UCSD-AML1 (cell line): ENCODE measurements around the gene BRF1.
A peak's percentile ranks its signal among the peaks of the same experiment; 100 is the strongest.

Experiments used
- DNase-seq: peaks from one replicate; lab custom pipeline; 2025; ENCODE audit not compliant: unreplicated experiment; lab: John Stamatoyannopoulos, UW

The BRF1 gene

GRCh38 chr14:105178868-105179140, 122.0 kb downstream of the BRF1 start:
- DNase-seq, result no peak

GRCh38 chr14:105178069-105178867, 122.5 kb downstream of the BRF1 start:
- DNase-seq, result no peak

GRCh38 chr14:105177082-105177481, 123.7 kb downstream of the BRF1 start:
- no peak for DNase-seq

- DNase-seq, result peak; percentile 46
Measured at GRCh38 chr14:105176513-105176912, 124.3 kb downstream of the BRF1 start.

GRCh38 chr14:105173901-105174894, 126.6 kb downstream of the BRF1 start:
- DNase-seq, result peak; percentile 89

GRCh38 chr14:105173145-105173544, 127.7 kb downstream of the BRF1 start:
- no peak for DNase-seq

- DNase-seq, result no peak
Measured at GRCh38 chr14:105172476-105172875, 128.3 kb downstream of the BRF1 start.

- DNase-seq, result peak; percentile 47
Measured at GRCh38 chr14:105171004-105171673, 129.7 kb downstream of the BRF1 start.

GRCh38 chr14:105169776-105170655, 130.8 kb downstream of the BRF1 start:
- no peak for DNase-seq

- peak; percentile 70 for DNase-seq
Measured at GRCh38 chr14:105168979-105169507, 131.8 kb downstream of the BRF1 start.

- peak; percentile 49 for DNase-seq
Measured at GRCh38 chr14:105168496-105168978, 132.3 kb downstream of the BRF1 start, which contains the start of gene JAG2. TSS of gene JAG2 (minus strand) at chr14:105168776. CDS start at chr14:105168420, 356 bp downstream.

- no peak for DNase-seq
Measured at GRCh38 chr14:105168093-105168420, 132.7 kb downstream of the BRF1 start.

GRCh38 chr14:105167303-105168092, 133.3 kb downstream of the BRF1 start:
- no peak for DNase-seq

GRCh38 chr14:105166571-105167302, 134.1 kb downstream of the BRF1 start:
- DNase-seq, result no peak

GRCh38 chr14:105165761-105166485, 134.9 kb downstream of the BRF1 start:
- DNase-seq, result no peak

GRCh38 chr14:105165134-105165704, 135.6 kb downstream of the BRF1 start:
- no peak for DNase-seq

- DNase-seq, result no peak
Measured at GRCh38 chr14:105163040-105163742, 137.6 kb downstream of the BRF1 start.
